DND-41 (cell line): ENCODE data around the gene NAT8L.

Source experiments
- EZH2 ChIP-seq: IDR thresholded peaks from 3 replicates; pipeline ENCODE4 v1.6.1; 2012; ENCODE audit warnings: borderline replicate concordance, low read depth, mild to moderate bottlenecking, moderate library complexity, low read length, inconsistent platforms; ENCODE audit not compliant: severe bottlenecking
- TF ChIP-seq, protein P1 (sequence below): IDR thresholded peaks from 2 replicates; pipeline ENCODE4 v1.5.1; 2012; ENCODE audit warnings: borderline replicate concordance, low read length, moderate library complexity, mild to moderate bottlenecking; ENCODE audit not compliant: poor library complexity, severe bottlenecking; ENCODE audit errors: extremely low read depth

DNA sequence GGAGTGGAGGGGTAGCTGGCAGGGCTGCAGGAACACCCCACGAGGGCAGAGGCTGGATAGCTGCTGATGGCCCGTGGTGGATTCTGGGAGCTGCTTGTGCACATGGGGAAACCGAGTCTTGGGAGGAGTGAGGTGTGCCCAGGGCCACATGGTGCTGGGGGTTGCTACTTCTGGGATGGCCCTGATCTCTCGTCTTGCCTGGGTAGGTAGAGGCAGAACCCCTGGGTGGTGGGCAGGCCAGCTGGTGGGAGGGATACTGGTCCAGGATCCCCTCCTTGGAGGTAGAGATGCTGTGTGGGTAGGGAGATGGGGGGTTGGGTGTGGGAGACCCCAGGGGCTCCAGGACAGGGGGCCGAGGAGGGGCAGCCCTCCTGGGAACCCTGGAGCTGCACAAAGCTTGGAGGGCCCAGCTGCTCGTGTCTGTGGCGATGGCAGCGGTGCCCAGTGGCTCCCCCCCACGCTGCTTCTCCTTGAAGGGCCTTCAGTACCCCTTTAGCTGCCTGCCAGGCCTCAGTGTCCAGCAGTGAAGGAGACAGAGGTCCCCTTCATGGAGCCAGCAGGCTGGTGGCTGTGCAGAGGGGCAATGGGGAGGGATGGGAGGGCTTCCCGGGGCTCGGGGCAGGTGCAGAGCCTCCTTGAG lies 3.2 kb downstream of the NAT8L start:
- TF ChIP-seq EZH2 = no peak
- TF ChIP-seq, protein P1, sequence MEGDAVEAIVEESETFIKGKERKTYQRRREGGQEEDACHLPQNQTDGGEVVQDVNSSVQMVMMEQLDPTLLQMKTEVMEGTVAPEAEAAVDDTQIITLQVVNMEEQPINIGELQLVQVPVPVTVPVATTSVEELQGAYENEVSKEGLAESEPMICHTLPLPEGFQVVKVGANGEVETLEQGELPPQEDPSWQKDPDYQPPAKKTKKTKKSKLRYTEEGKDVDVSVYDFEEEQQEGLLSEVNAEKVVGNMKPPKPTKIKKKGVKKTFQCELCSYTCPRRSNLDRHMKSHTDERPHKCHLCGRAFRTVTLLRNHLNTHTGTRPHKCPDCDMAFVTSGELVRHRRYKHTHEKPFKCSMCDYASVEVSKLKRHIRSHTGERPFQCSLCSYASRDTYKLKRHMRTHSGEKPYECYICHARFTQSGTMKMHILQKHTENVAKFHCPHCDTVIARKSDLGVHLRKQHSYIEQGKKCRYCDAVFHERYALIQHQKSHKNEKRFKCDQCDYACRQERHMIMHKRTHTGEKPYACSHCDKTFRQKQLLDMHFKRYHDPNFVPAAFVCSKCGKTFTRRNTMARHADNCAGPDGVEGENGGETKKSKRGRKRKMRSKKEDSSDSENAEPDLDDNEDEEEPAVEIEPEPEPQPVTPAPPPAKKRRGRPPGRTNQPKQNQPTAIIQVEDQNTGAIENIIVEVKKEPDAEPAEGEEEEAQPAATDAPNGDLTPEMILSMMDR = no peak
